ENCODE data around the gene ATF6.

The ATF6 gene

GRCh38 chr1:161951646-161952045 is 185.5 kb downstream of the ATF6 start:
- no peak for DNase-seq (ENCODE audit: insufficient read length, low spot score)
- TF ChIP-seq CTCF (IDR thresholded peaks at IDR 0.05; ENCODE audit: insufficient read depth, missing control alignments) = no peak
- FAIRE-seq = no peak

GRCh38 chr1:161952607-161953172 is 186.6 kb downstream of the ATF6 start:
- FAIRE-seq (peak; percentile 16), DNase-seq (ENCODE audit: insufficient read length, low spot score) (no peak)
- TF ChIP-seq CTCF (IDR thresholded peaks at IDR 0.05; ENCODE audit: insufficient read depth, missing control alignments) = no peak

- DNase-seq (ENCODE audit: insufficient read length, low spot score) = no peak
- no peak for TF ChIP-seq CTCF (IDR thresholded peaks at IDR 0.05; ENCODE audit: insufficient read depth, missing control alignments)
- FAIRE-seq = no peak
Observed at GRCh38 chr1:161953256-161953920, 187.3 kb downstream of the ATF6 start.

GRCh38 chr1:161954050-161954449 is 187.9 kb downstream of the ATF6 start:
- no peak for FAIRE-seq
- DNase-seq (ENCODE audit: insufficient read length, low spot score) = no peak

GRCh38 chr1:161954466-161954865 is 188.3 kb downstream of the ATF6 start:
- no peak for FAIRE-seq
- DNase-seq (ENCODE audit: insufficient read length, low spot score) = no peak
- TF ChIP-seq CTCF (IDR thresholded peaks at IDR 0.05; ENCODE audit: insufficient read depth, missing control alignments) = no peak

More at GRCh38 chr1:161954050-161954449, 187.9 kb downstream of the ATF6 start:
- TF ChIP-seq CTCF (IDR thresholded peaks at IDR 0.05; ENCODE audit: insufficient read depth, missing control alignments) = no peak

- DNase-seq (ENCODE audit: insufficient read length, low spot score) (no peak), FAIRE-seq (no peak)
- no peak for TF ChIP-seq CTCF (IDR thresholded peaks at IDR 0.05; ENCODE audit: insufficient read depth, missing control alignments)
Observed at GRCh38 chr1:161955606-161956005, 189.5 kb downstream of the ATF6 start.

GRCh38 chr1:161956097-161956496 is 190.0 kb downstream of the ATF6 start:
- DNase-seq (ENCODE audit: insufficient read length, low spot score) = no peak
- no peak for TF ChIP-seq CTCF (IDR thresholded peaks at IDR 0.05; ENCODE audit: insufficient read depth, missing control alignments)
- FAIRE-seq = no peak

Data from D721Med (cell line).